Measurements from ENCODE around the gene STAB1. TPM values are rescaled to one million over a fixed set of nuclear protein-coding genes. Genes with fewer than 3 reads are reported as not detected.
"Not testable (repeated sequence)": the region's sequence is repeated elsewhere in the genome, so short reads cannot be mapped to it uniquely, and the experiment has no call there.

The STAB1 gene
- total RNA-seq, 2 donors from 2014 or later = 51.4 to 111 TPM

GRCh38 chr3:52518723-52519444 is 23.7 kb downstream of the STAB1 start:
- peak; percentile 75 for ATAC-seq

GRCh38 chr3:52519445-52520140 is 24.5 kb downstream of the STAB1 start:
- DNase-seq (no peak), ATAC-seq (no peak)
- intact Hi-C loops (cut with DNase I, micrococcal nuclease) = no loop called here

More at GRCh38 chr3:52518723-52519444, 23.7 kb downstream of the STAB1 start:
- peak in 1 of 2 donors; percentile 26 for DNase-seq
- intact Hi-C loops (cut with DNase I, micrococcal nuclease) = no loop called here

- ATAC-seq = no peak
- no peak for DNase-seq
- intact Hi-C loops (cut with DNase I, micrococcal nuclease) = no loop called here
Observed at GRCh38 chr3:52520141-52520667, 25.1 kb downstream of the STAB1 start.

GRCh38 chr3:52520716-52521487 is 25.8 kb downstream of the STAB1 start:
- ATAC-seq = no peak
- intact Hi-C loops (cut with DNase I, micrococcal nuclease) = no loop called here
- no peak for DNase-seq

DNA sequence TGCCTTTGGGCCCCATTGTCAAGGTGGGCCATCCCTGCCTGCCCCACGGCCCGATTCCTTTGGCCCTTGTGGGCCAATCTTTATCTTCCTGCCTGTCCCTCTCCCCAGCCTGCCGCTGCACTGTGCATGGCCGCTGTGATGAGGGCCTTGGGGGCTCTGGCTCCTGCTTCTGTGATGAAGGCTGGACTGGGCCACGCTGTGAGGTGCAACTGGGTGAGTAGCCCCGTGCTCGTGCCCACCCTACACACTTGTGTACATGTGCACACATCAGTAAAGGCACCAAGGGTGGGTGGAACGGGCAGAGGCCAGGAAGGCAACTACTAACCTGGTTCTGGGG is 26.3 kb downstream of the STAB1 start:
- ATAC-seq (no peak), DNase-seq (no peak)
- intact Hi-C loops (cut with DNase I, micrococcal nuclease) = no loop called here

DNA sequence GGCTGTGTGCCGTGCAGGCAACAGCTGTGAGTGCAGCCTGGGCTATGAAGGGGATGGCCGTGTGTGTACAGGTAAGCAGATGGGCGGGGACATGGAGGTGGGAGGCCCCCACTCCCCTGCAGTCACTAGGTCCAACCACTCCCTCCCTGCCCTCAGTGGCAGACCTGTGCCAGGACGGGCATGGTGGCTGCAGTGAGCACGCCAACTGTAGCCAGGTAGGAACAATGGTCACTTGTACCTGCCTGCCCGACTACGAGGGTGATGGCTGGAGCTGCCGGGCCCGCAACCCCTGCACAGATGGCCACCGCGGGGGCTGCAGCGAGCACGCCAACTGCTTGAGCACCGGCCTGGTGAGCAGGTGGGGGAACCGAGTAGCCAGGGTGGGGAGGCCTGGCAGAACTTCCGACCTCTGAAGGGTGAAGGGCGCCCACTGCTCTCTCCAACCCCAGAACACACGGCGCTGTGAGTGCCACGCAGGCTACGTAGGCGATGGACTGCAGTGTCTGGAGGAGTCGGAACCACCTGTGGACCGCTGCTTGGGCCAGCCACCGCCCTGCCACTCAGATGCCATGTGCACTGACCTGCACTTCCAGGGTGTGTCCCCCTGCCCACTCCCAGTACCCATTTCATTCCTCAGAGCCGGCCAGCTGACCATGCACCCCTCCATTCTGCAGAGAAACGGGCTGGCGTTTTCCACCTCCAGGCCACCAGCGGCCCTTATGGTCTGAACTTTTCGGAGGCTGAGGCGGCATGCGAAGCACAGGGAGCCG is 26.9 kb downstream of the STAB1 start:
- intact Hi-C loops (cut with DNase I, micrococcal nuclease) = no loop called here
- no peak for DNase-seq
- ATAC-seq = no peak

DNA sequence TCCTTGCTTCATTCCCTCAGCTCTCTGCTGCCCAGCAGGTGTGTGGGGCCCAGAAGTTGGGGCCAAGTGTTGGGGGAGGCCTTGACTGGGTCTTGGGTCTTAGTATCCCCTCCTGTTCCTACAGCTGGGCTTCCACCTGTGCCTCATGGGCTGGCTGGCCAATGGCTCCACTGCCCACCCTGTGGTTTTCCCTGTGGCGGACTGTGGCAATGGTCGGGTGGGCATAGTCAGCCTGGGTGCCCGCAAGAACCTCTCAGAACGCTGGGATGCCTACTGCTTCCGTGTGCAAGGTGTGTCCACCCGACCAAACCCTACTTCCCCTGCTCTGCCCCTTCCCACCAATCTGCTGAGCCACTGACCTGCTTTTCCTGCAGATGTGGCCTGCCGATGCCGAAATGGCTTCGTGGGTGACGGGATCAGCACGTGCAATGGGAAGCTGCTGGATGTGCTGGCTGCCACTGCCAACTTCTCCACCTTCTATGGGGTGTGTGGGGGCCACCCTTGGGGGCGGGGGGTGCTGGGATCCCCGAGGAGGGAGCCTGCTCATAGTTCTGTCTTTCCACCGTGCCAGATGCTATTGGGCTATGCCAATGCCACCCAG is 27.6 kb downstream of the STAB1 start:
- intact Hi-C loops (cut with DNase I, micrococcal nuclease) = no loop called here
- ATAC-seq (no peak), DNase-seq (no peak)

DNA sequence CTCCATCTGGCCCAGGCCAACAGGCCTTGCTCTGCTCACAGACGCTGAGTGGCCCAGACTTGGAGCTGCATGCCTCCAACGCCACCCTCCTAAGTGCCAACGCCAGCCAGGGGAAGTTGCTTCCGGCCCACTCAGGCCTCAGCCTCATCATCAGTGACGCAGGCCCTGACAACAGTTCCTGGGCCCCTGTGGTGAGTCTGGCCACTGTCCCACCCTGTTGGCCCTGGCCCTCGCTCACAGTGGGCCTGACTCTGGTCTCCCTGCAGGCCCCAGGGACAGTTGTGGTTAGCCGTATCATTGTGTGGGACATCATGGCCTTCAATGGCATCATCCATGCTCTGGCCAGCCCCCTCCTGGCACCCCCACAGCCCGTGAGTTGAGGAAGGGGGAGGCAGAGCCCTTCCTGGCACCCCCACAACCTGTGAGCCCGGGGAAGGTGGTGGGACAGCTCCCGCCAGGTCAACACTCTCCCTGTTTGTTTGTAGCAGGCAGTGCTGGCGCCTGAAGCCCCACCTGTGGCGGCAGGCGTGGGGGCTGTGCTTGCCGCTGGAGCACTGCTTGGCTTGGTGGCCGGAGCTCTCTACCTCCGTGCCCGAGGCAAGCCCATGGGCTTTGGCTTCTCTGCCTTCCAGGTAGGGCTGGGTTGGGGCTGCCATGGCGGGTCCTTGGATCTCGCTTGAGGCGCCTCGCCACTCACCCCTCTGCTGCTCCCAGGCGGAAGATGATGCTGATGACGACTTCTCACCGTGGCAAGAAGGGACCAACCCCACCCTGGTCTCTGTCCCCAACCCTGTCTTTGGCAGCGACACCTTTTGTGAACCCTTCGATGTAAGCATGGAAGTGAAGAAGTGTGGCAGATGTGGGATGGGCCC is 28.5 kb downstream of the STAB1 start:
- no peak for ATAC-seq
- DNase-seq = no peak
- intact Hi-C loops (cut with DNase I, micrococcal nuclease) = no loop called here

GRCh38 chr3:52524258-52524751 is 29.2 kb downstream of the STAB1 start:
- ATAC-seq (no peak), DNase-seq (no peak)
- intact Hi-C loops (cut with DNase I, micrococcal nuclease) = no loop called here

DNA sequence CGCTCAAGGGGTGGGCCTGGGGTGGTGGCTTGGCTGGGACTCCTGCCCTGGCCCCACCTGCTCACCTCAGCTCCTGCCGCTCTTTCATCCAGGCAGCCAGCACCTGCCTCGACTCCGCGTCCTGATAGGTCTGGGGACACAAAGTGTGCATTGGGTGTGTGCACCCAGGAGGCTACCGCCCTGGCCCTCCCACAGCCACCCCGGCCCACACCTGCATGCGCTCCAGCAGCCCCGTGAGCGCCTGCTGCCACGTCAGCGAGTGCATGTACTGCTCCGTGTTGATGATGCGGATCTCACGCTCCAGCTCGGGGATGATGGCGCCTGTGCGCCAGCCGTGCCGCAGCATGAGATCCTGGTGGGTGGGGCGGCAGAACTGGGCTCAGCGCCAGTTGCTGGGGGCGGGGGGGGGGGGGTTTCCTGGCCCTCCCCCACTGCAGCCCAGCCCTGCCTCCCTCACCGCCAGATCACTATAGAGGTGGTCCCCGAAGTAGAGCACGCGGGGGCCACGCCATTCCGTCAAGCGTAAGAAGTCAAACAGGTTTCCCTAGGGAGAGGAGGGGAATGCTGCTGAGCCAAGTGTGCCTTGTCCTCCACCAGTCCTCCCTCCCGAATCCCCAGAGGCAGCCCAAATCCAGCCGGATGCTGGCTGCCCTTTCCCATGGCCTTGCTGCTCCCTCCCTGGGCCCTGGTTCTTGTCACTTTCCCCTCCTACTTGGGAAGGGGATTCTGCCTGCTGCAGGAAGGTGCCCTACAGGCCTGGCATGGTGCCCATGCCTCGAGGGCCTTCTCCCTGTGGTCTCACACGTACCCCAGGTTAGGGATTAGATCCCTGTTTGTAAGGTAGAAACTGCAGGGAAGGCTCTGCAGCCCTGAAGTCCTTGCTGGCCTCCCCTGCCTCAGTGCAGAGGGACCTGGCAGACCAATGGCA is 29.9 kb downstream of the STAB1 start:
- DNase-seq (peak in 1 of 2 donors; percentile 18), ATAC-seq (no peak)
- intact Hi-C loops (cut with DNase I, micrococcal nuclease) = no loop called here

GRCh38 chr3:52525680-52526561 is 30.8 kb downstream of the STAB1 start:
- intact Hi-C loops (cut with DNase I, micrococcal nuclease) = no loop called here
- peak in 1 of 2 donors; percentile 21 for DNase-seq
- ATAC-seq = no peak

DNA sequence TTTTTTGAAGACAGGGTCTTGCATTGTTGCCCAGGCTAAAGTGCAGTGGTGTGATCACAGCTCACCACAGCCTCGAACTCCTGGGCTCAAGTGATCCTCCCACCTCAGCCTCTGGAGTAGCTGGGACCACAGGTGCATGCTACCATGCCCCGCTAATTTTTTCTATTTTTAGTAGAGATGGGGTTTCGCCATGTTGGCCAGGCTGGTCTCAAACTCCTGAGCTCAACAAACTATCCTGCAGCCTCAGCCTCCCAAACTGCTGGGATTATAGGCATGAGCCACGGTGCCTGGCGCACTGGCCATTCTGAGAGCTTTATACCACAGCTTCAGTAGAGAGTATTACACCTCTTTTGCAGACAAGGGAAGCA is 31.5 kb downstream of the STAB1 start:
- intact Hi-C loops (cut with DNase I, micrococcal nuclease) = not testable (repeated sequence)
- DNase-seq = peak in 1 of 2 donors; percentile 16

DNA sequence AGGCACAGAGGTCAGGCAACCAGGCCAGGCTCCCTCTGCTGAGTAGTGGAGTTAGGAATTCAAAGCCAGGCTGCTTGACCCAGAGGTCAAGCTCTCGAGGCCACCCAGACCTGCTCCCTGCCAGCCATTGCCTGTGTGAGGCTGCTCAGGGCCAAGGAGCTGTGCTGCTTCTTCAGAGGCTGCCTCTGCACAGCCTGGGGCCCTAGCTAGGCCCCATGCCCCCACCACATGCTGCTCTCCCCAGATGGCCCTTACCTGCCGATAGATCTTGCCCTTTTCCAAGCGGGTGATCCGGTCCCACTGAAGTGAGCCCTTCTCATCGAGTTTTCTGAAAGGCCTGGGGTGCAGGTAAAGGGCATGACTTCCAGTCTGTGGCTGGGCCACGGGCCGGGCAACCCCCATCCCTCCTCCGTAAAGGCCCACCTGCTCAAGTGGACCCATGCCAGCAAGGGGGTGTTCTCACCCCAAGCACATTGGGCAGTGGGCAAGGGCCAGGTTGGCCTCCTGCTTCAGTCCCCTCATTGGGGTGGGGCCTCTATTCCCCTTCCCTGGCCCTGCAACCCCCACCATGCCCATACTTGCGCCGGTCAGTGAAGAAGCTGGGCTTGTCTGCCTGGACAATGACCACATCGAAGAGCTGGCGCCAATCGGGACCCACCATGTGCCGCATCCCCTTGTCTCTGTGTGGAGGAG is 32.0 kb downstream of the STAB1 start:
- DNase-seq (peak in 1 of 2 donors; percentile 8), ATAC-seq (no peak)
- intact Hi-C loops (cut with DNase I, micrococcal nuclease) = no loop called here

More for the DNA sequence above, 31.5 kb downstream of the STAB1 start:
- ATAC-seq = not testable (repeated sequence)

DNA sequence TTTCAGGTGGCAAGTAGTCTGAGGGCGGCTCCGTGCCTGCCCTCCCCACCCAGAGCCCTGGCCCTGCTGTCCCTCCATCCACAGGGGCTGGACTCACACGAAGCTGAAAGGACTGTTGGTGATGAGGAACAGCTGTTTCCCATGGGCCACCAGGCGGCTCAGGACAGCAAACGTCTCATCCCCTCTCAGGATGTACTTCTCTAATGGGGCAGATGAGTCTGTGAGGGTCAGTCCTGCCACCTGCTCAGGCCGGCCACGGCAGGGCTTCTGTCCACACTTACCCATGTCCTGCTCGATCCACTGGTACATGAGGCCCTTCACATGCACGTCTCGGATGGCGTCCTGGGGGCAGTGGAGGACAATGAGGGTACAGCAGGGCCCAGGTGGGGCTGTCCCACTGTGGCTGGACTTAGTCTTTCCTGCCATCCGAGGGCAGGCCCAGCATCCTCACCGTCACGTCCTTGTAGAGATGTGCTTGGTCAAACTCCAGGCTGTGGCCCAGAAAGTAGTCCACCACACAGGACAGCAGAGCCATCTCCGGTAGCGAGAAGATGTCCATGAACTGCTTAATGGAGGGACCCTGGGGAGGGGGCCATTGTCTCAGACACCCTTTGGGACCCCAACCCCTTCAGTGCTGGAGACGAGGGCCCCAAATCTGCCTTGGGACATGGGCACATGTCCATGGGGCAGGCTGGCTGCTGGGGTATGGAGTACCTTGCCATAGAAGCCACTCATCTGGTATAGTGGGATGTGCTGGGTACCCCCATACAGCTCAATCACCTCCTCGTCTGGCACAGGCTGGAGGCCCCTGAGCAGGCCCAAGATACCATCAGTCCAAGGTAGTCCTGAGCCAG is 32.8 kb downstream of the STAB1 start:
- peak in 1 of 2 donors; percentile 23 for DNase-seq
- ATAC-seq = no peak
- intact Hi-C loops (cut with DNase I, micrococcal nuclease) = no loop called here

Data from left colon (tissue), 2 donors.